Cerebellar cortex (tissue), 1 donor: Measurements from ENCODE around the gene SOX6.
"Not testable (repeated sequence)": the region's sequence is repeated elsewhere in the genome, so short reads cannot be mapped to it uniquely, and the experiment has no call there.

Experiments used
- DNase-seq: peaks from one replicate; pipeline ENCODE4 v3.0.0-alpha.2; 2015; ENCODE audit warnings: low spot score

SOX6 gene

DNA sequence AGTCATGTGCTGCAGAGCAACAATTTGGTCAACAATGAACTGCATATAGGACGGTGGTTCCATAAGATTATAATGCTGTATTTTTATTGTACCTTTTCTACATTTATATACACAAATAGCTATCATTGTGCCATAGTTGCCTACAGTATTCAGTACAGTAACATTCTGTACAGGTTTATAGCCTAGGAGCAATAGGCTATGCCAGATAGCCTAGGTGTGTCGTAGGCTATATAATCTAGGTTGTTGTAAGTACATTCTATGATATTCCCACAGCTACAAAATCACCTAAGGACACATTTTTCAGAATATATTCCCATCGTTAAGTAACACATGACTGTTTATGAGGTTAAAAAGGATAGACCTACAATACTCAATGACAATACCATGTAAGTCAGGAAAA lies 423.9 kb downstream of the SOX6 start:
- no peak for DNase-seq

GRCh38 chr11:15931497-15931896 lies 424.8 kb downstream of the SOX6 start:
- DNase-seq, result no peak

- DNase-seq, result no peak
Measured at GRCh38 chr11:15930442-15931025, 425.8 kb downstream of the SOX6 start.

DNA sequence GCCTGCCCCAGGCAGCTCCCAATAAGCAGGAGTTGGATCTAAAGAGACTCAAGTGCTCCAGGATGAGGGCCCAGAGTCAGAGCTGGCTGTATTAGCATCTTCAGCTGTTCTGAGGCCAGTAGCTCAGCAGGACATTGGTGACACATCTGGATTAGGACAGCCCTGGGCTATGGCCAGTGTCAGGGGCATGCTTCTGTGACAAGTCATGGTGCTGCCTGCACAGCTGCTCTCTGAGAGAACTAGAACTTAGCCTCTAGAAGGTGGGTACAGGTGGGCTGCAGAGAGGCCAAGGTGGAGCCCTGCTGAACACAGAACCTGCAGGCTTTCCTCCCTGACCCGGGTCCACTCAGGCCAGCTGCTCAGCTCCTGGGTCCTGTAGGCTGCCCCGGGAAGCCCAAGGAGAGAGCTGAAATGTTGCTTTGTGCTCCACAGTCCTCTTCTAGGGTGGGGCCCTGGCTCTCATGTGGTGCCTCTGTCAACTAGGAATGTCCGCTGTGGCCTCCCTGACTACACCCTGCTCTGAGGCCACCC lies 426.9 kb downstream of the SOX6 start:
- DNase-seq, result no peak

DNA sequence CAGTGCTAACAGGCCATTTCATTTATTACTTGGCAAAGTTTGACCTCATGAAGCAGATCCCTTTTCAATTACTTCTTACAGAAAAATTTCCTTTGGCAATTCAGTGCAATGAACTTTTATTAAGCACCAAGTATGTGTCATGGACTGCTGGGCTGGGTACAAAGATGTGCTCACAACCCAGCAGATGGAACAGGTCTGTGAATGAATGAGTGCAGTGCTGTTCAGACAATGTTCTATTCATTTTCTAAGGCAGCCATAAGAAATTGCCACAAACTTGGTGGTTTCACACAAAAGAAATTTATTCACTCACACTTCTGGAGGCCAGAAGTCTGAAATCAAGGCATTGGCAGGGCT lies 428.5 kb downstream of the SOX6 start:
- DNase-seq, result no peak

- no peak for DNase-seq
Measured at GRCh38 chr11:15927196-15927863, 429.0 kb downstream of the SOX6 start.

GRCh38 chr11:15926071-15926470 lies 430.3 kb downstream of the SOX6 start:
- DNase-seq, result no peak

DNA sequence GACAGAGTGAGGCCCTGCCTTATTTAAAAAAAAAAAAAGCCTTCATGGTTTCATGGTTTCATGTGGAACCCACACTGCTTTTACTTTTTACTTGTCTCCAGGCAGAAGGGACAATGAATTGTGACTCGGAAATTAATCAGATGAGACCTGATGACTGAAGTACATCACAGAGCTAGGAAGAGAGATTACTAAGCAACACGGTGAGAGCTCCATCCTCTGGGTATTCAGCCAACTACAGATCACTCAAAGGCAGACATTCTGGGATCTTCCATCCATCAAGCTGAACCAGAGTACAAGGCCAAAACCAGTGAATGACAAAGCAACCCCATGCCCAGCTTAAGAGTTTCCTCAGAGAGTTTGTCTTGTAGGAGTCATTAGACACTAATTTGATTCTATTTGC lies 433.2 kb downstream of the SOX6 start:
- no peak for DNase-seq

DNA sequence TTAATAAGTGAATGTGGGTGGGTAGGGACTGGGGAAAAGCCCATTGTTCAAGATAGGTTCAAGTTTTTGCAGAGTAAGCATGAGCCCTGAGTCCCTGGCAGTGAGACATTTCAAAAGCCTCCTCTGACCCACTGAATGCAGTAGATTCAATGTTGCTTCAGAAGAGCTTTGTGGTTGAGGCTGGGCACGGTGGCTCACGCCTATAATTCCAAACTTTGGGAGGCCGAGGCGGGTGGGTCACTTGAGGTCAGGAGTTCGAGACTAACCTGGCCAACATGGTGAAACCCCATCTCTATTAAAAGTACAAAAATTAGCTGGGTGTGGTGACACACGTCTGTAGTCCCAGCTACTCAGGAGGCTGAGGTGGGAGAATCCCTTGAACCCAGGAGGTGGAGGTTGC lies 433.6 kb downstream of the SOX6 start:
- not testable (repeated sequence) for DNase-seq

DNA sequence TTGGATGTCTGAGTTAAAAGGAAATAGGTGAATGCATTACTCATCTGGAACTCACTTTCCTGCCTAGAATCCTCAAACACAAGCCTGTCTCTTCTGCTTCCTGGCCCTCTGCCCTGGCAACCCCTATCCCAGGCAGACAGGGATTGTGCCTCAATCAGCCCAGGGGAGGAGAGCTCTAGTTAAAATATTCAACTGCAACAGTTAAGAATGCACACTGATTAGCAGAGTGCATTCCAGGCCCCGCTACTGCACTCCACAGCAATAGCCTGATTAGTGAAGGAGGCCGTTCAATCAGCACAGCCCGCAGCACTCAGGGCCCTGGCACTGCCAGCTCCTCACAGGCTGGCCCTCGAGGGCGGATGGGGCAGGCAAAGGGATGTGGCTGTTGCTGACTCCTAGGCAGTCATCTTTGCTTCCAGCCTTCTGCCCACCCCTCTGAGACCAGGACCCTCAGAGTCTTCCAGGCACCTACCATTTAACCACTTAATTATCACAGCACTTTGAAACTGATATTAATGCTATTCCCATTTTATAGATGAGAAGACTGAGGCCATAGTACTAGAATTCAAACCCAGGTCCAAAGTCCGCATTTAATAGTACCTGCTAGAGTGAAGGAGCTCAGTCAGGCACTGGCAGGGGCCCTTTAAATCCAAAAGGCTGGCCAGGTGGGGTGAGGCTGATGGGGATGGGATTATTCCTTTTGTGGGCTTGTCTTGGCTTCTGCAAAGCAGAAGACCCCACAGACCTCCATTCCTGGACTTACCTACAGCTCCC lies 435.3 kb downstream of the SOX6 start:
- no peak for DNase-seq

DNA sequence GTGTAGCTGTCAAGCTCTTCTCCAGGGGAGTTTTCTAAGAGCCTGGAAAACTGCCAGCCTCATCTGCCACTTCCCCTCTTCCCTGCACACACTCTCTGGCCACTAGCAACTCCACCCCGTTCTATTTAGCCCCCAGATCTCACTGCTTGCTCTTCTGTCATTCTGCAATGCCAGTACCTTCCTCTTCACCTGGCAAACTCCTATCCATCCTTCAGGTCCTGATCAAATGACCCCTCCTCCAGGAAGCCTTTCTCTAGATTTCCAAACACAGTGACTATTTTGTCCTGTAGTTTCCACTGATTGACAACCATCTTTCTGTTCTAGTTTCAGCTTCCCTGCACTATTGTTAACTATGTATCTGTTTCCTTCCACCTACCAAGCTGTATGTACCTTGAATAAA lies 437.7 kb downstream of the SOX6 start:
- DNase-seq, result no peak

DNA sequence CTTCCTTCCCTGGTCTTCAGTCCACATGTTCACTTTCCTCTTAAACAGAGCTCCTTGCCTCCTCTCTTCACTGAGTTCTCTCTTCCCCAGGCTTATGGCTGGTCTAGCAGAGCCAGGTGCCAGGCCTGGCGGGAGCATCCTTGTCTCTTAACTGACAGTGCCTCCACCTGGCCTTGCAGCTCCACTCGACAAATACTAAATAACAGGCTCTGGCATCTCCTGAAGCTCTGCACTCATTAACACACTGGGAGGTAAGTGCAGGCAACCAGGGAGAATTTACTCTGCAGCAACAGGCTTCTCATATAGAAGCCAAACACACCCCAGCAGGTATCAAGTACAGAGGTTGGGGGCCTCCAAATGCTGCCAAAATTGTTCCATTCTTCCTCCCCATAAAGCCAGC lies 438.1 kb downstream of the SOX6 start:
- no peak for DNase-seq
